Esophagus (tissue), 2 donors: Measurements from ENCODE around the gene HSPA9. TPM values are rescaled to one million over a fixed set of nuclear protein-coding genes. Genes with fewer than 3 reads are reported as not detected.
A peak's percentile ranks its signal among the peaks of the same experiment; 100 is the strongest.

Experiments
- H3K27ac ChIP-seq, 2 donors: one replicate each; pipeline ENCODE4 v1.5.1; 2013; ENCODE audit warnings: low read depth in 2 of 2, mild to moderate bottlenecking in 2 of 2, inconsistent platforms in 1 of 2, low read length in 1 of 2, moderate library complexity in 1 of 2
- H3K27me3 ChIP-seq, 2 donors: one replicate each; pipeline ENCODE4 v1.6.1; 2013; ENCODE audit warnings: low read length in 2 of 2, control low read depth in 1 of 2, mild to moderate bottlenecking in 1 of 2; ENCODE audit not compliant: insufficient read depth in 2 of 2, control insufficient read depth in 1 of 2
- H3K36me3 ChIP-seq, 2 donors: one replicate each; pipeline ENCODE4 v1.6.1; 2013; ENCODE audit warnings: low read length in 1 of 2; ENCODE audit not compliant: control insufficient read depth in 2 of 2, insufficient read depth in 2 of 2
- H3K4me1 ChIP-seq, 2 donors: one replicate each; pipeline ENCODE4 v1.6.1; 2013; ENCODE audit warnings: low read length in 1 of 2; ENCODE audit not compliant: control insufficient read depth in 2 of 2, insufficient read depth in 2 of 2
- H3K4me3 ChIP-seq, 2 donors: one replicate each; pipeline ENCODE4 v1.5.1; 2013; ENCODE audit warnings: low read length in 2 of 2, mild to moderate bottlenecking in 2 of 2, low read depth in 1 of 2, moderate library complexity in 1 of 2
- H3K9me3 ChIP-seq, 2 donors: one replicate each; pipeline ENCODE4 v1.6.1; 2013; ENCODE audit warnings: mild to moderate bottlenecking in 2 of 2, low read depth in 1 of 2, low read length in 1 of 2, moderate library complexity in 1 of 2; ENCODE audit not compliant: control insufficient read depth in 2 of 2, insufficient read depth in 1 of 2
- WGBS, 2 donors: extraction: QIAGEN DNeasy Blood & Tissue Kit; methylation state at CpG; one replicate each; pipeline ENCODE4 v1.1.7; 2013; 5-methylcytosine and 5-hydroxymethylcytosine counted together
- polyA plus RNA-seq, 2 donors: library from polyadenylated mRNA; stranded (reverse); fragments of 200-250 nt; gene quantifications; one replicate each; pipeline ENCODE4 v1.2.3, GENCODE V29; 2013
- donor health status: healthy with polysubstance abuse.
- donor health status: Bipolar disorder and iron deficiency.

HSPA9 gene
- polyA plus RNA-seq, 2 donors = 78.5 to 111 TPM

- WGBS, 2 donors = 93 to 94% methylated on average over 5 of the region's 5 CpGs
- Histone ChIP-seq H3K27me3 (no peaks in the 10 kb centered on the region), H3K27ac (no peak overlapping the region), H3K36me3 (no peaks in the 10 kb centered on the region), H3K4me1 (peaks cover 0 to 7% of the 10 kb centered on the region in 2 donors), H3K9me3 (no peaks in the 10 kb centered on the region), H3K4me3 (no peak overlapping the region)
These were observed 25.8 kb downstream of the HSPA9 start for GRCh38 chr5:138549414-138549813.

DNA sequence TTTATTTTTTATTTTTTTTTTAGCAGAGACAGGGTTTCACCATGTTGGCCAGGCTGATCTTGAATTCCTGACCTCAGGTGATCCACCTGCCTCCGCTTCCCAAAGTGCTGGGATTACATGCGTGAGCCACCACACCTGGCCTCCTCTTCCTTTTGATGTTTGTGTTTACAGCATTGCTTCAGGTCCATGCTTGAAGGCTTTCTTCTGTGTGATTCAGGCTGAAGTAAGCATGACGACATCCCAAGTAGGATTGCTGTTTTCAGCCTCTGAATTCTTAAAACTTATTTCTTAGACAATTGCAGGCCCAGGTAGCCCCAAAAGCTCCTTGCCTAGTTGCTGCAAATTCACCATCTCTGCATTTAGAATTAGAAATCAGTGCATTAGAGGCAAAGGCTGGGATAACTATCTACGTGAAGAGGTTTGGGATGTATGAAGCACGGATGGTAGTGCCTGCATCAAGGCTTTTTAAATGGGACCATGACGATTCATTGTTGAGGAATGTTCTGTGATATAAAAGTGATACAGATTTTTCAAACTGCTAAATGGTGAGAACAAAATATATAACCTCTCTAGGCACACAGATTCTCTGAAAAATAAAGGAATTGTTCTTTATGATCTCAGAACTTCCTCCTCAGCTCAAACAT, 29.2 kb downstream of the HSPA9 start:
- Histone ChIP-seq H3K27me3 (no peaks in the 10 kb centered on the region), H3K27ac (no peak overlapping the region), H3K4me3 (no peak overlapping the region), H3K4me1 (peaks cover 0 to 7% of the 10 kb centered on the region in 2 donors), H3K9me3 (no peaks in the 10 kb centered on the region), H3K36me3 (no peaks in the 10 kb centered on the region)
- 65 to 68% methylated on average over 6 of the region's 6 CpGs for WGBS, 2 donors

GRCh38 chr5:138544181-138545134, 30.7 kb downstream of the HSPA9 start:
- Histone ChIP-seq H3K27ac (peak overlapping the region; percentile 97 to 100), H3K27me3 (no peaks in the 10 kb centered on the region), H3K4me1 (peaks cover 0 to 7% of the 10 kb centered on the region in 2 donors), H3K36me3 (no peaks in the 10 kb centered on the region), H3K4me3 (peak overlapping the region; percentile 72 to 94), H3K9me3 (no peaks in the 10 kb centered on the region)
- 54 to 56% methylated on average over 16 of the region's 16 CpGs for WGBS, 2 donors

DNA sequence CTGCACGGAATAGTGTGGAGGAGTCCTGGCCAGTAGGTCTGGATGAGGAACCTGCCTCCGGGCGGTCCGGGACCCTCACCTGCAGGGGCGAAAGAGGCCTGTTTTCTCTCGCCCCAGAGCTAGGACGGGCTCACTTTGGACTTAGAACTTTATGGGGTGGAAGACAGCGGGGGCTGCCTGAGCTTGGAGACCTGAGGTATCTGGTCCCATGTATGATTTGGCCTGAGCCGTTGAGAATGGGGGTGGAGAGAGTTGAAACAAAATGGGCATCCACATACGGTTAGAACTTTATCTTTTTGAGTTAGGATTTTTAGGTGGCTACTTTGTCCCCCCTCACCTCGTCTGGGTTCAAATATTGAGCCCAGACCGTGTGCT, 31.5 kb downstream of the HSPA9 start:
- Histone ChIP-seq H3K4me1 (peaks cover 0 to 7% of the 10 kb centered on the region in 2 donors), H3K9me3 (no peaks in the 10 kb centered on the region)
- WGBS, 2 donors = 1% methylated on average over 12 of the region's 12 CpGs

DNA sequence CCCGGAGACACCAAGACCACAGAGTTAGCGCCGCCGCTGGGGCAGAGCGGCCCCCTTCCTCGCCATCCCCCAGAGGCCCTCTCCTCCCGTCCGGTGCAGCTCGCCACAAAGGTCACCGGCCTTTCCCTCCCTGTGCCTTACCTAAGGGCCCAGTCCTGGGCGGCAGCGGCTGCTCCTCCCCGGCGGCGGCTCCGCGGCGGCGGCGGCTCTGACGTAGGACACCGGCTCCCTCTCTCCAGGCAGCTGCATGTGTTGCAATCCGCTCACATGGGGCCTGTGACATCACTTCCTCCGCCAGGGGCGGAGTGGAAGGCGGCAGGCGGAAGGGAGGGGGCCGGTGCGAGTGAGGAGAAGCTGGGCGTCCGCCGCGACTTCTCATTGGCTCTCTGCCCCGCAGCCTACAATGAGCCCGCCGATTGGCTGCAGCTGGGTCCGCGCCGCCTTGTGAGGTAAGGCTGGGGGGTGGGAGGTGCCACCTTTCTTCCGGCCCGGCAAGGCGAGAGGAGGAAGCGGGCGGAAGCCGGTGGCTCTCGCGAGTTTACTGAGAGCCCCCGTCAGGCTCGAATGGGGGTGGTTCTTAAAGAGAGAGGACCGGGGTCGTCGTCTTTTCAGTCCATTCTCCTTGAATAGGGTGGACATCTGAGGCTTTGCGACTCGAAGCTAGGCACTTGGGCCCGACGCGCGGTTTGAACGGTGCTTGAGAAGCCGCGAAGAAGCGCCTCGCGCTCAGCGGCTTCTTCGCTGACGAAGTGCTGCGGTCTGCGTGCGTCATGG, 32.1 kb downstream of the HSPA9 start, which contains the start of gene ETF1:
ETF1 (minus strand) TSS at position 281 of the 774 bp plus-strand sequence. CDS start 318 bp downstream, outside the sequence.
- H3K27me3 ChIP-seq = no peaks in the 10 kb centered on the region
- peak within 1 kb of the TSS; percentile 97 to 100 for H3K27ac ChIP-seq
- 0 to 1% methylated on average over 62 to 70 of the region's 70 CpGs for whole genome bisulfite sequencing, 2 donors
- peaks cover 0 to 7% of the 10 kb centered on the region in 2 donors for H3K4me1 ChIP-seq
- no peaks in the 10 kb centered on the region for H3K9me3 ChIP-seq
- H3K36me3 ChIP-seq = no peaks in the 10 kb centered on the region
- H3K4me3 ChIP-seq = peak within 1 kb of the TSS; percentile 94 to 99

More for the DNA sequence above, 31.5 kb downstream of the HSPA9 start:
- Histone ChIP-seq H3K36me3 (no peaks in the 10 kb centered on the region), H3K27me3 (no peaks in the 10 kb centered on the region), H3K4me3 (peak overlapping the region; percentile 72 to 94), H3K27ac (peak overlapping the region; percentile 97 to 100)

- Histone ChIP-seq H3K9me3 (no peaks in the 10 kb centered on the region), H3K4me3 (peak overlapping the region; percentile 83 to 99), H3K4me1 (peaks cover 0 to 7% of the 10 kb centered on the region in 2 donors), H3K27ac (peak overlapping the region; percentile 97 to 98), H3K27me3 (no peaks in the 10 kb centered on the region), H3K36me3 (no peaks in the 10 kb centered on the region)
- 0 to 1% methylated on average over 34 to 47 of the region's 47 CpGs for WGBS, 2 donors
These were observed 32.8 kb downstream of the HSPA9 start for GRCh38 chr5:138542180-138542955.

DNA sequence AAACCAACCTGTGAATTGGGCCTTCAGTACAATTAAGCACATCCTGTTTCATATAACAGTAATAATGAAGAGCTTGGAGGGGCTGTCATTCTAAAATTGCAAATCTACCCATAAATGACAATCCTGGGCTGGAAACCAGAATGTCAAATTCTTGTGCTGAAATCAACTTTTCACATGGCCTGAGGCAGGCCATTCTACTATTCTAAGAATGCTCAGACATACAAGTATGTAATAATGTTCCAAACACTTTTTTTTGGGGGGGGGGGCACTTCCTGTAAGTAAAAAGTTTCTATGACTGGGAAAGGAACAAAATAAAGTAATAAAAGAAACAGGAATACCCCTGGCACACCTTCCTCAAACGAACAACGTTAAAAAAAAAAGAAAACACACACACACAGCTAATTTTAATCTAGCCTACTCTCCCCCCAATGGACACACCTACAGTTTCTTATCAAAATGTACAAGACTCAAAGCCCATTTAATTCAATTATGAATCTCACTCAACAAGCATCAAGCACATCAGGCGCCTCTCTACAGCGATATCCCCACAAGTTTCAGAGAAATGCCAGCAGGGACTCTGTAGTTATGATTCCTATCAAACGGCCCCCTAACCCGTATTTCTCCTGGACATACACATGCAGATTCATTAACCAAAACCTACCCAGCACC, 33.6 kb downstream of the HSPA9 start:
- H3K36me3 ChIP-seq = no peaks in the 10 kb centered on the region
- WGBS, 2 donors = 7 to 9% methylated on average over 6 of the region's 6 CpGs
- H3K4me1 ChIP-seq = peaks cover 0 to 7% of the 10 kb centered on the region in 2 donors
- no peaks in the 10 kb centered on the region for H3K9me3 ChIP-seq
- peak overlapping the region; percentile 97 to 98 for H3K27ac ChIP-seq
- H3K4me3 ChIP-seq = peak overlapping the region; percentile 83 to 99
- H3K27me3 ChIP-seq = no peaks in the 10 kb centered on the region

- no peak overlapping the region for H3K4me3 ChIP-seq
- H3K36me3 ChIP-seq = no peaks in the 10 kb centered on the region
- no peak overlapping the region for H3K27ac ChIP-seq
- peaks cover 0 to 4% of the 10 kb centered on the region in 2 donors for H3K4me1 ChIP-seq
- H3K27me3 ChIP-seq = no peaks in the 10 kb centered on the region
- no peaks in the 10 kb centered on the region for H3K9me3 ChIP-seq
These were observed 35.4 kb downstream of the HSPA9 start for GRCh38 chr5:138539791-138540190.
